Activated effector memory CD4-positive, alpha-beta T cell treated with Interleukin-2 at 50 U/mL for 16 hours (primary cell): ENCODE results near the gene SH3TC2.

ENCODE experiments used
- DNase-seq: peaks from one replicate; pipeline ENCODE4 v3.0.0-alpha.2; 2020

SH3TC2 gene

DNA sequence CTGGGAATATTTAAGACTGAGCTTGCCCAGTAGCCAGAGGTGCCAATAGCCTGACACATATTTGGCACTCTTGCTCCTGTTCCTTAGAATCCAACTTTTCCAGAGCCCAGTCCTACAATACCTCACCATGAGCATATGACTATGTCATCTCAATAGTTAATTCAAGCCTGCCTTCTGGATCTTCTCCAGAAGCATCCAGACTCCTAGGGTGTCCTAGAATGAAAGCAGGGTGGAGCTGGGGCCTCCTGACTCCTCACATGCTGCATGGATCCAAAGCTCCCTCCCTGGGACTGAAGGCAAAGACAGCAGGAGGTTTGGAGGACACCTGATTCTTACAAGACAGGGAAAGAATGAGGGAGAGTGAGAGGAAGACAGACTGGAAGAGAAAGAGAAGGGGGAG is 37.9 kb downstream of the SH3TC2 start:
- no peak for DNase-seq

DNA sequence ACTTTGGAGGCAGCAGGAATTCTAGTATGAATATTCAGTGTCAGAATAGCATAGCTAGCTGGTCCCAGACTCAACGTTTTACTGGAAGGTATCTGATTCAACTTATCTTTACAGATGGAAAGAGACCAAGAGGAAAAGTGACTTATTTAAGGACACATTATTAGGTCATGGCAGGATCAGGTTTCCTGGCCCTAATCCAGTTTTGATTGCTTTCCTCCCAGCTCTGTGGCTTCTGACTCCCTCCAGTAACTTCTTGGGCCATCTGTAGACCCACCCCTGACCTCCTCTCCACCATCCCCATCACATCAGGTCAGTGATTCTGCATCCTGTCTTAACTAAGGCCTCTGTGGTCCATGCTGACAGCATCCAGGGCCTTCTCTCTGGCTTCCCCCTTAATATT is 38.4 kb downstream of the SH3TC2 start:
- DNase-seq = no peak

DNA sequence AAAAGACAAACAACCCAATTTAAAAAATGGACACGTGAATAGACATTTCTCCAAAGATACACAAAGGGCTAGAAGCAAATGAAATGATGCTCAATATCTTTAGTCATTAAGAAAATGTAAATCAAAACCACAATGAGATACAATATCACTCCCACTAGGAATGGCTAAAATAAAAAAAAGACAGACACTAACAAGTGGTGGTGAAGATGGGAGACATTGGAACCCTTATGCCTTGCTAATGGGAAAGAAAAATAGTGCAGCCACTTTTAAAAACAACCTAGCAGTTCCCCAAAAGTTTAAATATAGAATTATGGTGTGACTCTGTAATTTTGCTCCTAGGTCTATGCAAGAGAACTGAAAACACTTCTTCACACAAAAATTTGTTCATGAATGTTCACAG is 40.7 kb downstream of the SH3TC2 start:
- DNase-seq = no peak

DNA sequence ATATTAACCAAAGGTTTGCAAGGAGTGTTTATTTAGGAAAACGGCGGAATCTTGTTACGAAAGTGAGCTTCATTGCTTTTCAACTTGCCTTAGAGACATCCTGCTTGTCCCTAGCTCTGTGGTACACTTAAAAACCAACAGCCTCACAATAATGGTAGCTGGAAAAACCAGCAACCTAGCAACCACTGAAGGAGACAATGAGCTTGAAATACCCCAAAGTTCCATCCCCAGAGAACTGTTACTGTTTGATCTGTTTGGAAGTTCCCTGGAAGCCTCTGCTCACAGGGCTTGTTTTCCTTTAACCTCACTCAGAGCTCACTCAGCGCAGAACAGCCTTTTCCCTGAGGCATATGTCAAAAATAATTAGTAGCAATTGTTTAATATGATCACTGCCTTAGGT is 43.2 kb downstream of the SH3TC2 start:
- no peak for DNase-seq

DNA sequence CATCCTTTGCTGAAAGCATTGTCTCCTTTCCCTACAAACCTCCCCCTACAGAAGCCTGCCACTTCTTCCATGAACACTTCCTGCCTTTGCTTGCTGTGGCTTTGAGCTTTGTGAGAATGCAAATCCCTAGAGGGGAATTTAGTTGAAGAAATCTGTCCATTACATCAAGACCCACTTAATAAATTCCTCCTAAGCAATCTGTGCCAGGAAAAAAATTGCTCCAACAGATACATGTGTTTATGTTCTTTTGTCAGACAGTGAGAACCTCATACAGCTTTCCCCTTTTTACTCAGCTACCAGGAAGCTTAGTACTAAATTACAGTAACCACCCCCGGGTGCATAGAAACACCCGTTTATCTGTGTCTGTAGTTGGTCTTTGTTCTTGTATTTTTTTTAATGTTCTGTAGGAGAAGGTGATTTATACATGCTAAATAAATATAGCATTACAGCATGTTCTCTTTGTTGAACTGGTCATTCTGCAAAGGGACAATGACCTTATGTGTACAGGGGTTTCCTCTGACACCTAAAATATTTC is 43.9 kb downstream of the SH3TC2 start:
- no peak for DNase-seq

DNA sequence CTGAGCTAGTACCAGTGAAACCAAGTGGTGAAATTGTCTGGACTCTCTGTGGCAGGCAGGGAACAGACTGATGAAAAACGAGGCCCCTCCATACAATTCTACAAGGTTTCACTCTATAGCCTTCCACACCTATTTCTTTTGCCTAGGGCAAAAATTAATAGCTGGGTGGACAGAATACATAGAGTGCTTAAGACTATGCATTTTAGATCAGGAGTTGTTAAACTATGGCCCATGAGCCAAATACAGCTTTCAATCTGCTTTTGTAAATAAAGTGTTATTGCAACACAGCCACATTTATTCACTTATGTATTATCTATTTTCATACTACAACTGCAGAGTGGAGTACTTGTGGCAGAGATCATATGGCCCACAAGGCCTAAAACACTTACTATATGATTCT is 45.2 kb downstream of the SH3TC2 start:
- no peak for DNase-seq

DNA sequence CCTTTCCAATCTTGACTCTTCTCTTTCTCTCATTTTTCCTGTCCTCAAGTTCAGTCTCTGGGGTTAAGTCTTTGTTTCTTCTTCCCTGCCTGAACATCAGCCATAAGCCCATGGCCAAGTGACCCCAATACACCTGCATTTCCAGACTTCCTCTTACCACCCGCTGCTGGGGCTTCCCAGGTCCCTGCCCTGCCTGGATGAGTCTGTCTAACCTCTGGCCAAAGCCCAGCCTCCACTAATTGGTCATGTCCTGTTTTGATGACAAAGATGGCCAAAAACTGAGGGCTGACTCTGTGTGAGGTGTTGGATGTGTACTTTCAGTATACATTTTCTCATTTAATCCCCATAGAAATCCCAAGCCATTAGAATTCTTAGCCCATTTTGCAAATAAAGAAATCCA is 47.3 kb downstream of the SH3TC2 start:
- no peak for DNase-seq

DNA sequence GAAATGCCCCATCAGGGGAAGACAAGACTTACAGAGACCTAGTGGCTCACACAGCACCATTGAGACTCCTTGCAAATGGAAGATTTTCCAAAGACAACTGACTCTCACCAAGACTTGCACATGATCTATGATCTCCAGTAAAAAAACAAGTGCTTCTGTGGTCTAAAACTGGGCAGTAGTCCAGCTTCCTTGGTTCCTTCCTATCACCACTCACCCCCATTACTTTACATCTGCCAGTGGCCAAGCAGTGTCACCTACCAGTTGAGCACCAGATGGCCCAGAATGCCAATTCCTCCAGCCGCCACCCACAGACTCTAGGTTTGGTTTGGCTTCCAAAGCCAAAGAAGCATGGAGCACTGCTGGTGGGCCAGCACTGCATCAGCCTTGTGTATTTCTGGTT is 47.7 kb downstream of the SH3TC2 start:
- no peak for DNase-seq

DNA sequence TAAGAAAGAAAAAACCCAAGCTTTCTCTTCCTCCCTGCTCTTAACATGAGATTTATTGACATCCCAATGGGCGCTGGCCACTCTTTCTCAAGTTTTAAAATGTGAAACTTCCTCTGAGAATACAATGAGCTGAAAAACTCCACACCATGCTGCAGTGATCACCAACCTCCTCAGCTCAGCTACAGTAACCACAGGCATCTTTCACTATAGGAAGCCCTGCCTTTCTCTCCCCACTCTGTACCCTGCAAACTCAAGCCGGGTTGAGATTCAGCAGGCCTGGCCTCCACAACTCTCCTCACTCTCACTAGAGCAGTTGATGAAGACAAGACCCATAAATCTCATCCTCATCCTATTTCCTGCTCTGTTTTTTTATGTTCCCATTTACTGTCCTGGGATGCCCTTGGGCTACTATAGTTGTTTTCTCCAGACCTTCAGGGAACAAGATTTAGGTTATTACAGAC is 48.3 kb downstream of the SH3TC2 start:
- DNase-seq = no peak

DNA sequence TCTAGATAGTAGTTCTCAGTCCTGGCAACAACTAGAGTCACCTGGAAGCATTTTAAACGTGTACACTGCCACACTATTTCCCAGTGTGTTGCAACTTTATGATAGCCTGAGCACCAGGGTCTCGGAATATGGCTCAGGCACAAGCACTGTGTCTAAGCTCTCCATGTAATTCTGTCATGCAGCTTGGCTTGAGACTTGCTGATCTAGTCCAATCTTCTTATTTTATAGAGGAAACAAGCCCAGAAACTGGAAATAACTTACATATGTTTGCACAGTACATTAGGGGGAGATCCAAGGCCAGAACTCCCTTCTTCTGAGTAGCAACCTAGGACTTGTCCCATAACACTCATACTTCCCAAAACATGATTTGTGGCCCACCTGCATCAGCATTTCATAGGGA is 49.1 kb downstream of the SH3TC2 start:
- no peak for DNase-seq

DNA sequence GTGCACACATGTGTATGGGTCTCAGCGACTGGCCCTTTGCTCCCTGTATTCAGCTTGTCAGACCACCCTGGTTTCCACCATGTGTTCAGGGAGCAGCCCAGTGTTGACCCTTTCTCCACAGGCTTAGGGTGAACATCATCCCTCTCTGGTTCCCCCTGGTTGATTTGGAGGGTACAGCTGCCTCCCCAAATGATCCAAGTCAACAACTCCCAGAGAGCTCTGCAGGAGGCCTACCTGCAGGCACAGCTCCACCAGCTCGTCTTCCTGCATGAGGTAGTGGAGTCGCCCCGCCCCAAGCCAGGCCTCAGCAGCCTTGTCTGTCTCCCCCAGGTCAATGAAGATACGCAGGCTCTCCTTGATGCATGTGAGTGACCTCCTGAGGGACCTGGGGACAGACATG is 50.5 kb downstream of the SH3TC2 start:
- no peak for DNase-seq

DNA sequence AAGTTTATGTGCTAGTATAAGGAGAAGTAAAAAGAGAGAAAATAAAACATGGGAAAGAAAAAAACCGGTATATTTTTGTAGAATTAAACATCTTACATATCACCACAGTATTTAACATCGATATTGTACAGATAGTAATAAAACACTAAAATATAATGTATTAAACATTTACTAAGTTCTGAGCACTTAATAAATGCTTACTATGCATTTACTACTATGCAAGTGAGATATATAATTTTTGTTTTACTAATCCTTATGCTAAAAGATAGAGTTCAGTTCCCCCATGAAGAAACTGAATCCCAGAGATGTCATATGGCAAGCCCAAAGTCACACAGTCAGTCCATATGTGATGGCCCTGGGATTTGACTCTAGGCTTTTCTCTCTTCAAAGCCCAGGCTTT is 51.1 kb downstream of the SH3TC2 start:
- no peak for DNase-seq

DNA sequence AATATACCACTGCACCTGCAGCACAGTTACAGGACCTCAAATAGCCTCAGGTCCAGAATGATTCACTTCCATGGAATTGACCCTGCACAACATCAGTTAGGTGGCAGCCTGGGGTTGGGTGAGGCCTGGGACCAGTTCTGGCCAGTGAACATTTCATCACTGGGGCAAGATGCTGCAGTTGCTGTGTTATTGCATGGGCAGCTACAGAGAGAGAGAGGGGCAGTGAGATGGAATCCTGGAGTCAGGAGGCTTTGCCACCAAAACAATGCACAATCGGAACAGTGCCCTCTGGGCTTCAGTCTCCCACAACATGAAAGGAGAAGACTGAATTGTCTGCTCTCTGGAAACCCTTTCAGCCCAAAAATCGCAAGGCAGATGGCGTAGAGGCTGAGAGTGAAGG is 51.8 kb downstream of the SH3TC2 start:
- no peak for DNase-seq

DNA sequence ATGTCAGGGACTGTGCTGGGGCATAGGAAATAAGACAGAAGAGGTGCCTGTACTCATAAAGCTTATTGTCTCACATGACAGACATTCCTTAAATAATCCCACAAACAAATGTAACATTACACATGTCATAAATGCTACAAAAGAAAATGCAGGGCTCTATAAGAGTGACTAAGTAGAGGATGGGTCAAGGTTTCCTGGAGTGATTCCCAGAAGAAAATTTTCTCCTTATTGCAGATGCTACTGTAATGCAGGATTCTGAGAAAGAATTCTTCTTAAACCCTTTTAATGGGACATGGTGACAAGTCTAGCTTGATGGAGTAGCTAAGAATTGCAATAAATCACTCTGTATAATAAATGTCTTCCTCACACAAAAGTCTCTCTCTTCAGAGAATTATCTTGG is 55.7 kb downstream of the SH3TC2 start:
- no peak for DNase-seq

DNA sequence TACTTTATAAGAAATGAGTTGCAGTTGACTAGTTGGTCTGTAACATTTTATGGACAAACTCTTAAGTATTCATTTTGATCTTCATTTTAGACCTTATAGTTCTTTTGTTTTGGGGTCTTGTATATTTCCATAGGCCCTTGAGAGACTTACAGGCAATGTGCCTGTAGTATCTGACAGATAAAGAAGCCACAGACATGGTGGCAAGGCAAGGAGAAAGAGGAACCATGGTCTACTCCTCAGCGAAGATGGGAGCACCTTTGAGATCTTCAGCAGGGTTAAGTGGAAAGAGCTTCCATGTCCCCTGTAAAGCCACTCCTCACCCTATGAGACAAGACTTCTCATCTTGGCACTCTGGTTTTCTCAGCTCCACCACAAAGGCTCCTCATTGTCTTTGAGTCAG is 56.4 kb downstream of the SH3TC2 start:
- DNase-seq = no peak

DNA sequence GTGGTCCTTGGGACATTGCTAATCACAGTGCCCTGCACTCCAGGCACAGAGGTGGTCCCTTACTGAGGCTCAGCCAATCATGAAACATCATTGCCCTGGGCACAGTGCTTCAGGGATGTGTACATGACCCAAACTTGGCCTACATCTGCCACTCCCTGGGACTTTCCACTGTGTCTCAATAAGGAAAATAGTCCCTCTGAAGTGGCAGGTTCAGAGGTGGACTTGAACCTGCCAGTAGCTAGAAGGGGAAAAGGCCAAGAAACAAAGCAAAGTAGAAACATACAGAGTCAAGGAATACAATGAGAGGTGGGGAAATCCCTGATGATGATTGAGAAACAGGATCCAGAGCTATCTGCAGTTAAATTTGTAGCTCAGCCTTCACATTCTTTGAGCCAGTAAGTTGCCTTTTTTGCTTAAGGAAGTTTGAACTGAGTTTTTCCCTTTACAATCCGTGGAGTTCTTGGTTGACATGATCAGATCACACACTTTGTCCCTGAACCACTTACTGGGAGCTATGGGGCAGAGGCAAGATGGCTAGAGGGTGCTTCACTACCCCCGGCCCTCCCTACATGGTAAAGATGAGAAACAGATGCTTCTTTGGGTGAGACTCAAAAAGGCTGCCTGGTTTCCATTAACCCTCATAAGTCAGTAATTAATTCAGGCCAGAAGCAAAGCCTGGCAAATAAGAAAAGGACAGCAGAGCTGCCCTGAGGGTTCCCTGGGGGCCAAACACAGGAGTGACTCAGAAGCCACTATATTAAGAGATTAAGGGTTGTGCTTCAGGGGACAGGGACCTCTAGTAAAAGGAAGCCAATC is 57.6 kb downstream of the SH3TC2 start:
- DNase-seq = no peak

DNA sequence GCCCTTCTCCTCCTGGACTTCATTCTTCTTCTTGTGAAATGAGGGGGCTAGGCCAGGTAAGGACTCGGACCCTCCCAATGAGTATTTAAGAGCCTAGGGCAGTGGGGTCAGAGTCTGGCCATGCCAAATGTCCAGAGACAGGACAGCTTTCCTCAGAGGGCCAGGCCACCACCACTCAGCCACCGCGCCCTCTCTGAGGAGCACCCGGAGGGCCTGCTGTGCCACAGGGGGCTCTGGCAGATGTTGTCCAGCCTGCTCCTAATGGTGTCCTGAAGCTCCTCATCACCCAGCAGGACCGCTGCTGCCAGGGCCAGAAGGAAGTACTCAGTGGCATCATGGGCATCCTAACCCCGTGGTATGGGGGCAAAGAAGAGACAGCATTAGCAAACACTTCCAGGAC is 58.3 kb downstream of the SH3TC2 start:
- DNase-seq = no peak

DNA sequence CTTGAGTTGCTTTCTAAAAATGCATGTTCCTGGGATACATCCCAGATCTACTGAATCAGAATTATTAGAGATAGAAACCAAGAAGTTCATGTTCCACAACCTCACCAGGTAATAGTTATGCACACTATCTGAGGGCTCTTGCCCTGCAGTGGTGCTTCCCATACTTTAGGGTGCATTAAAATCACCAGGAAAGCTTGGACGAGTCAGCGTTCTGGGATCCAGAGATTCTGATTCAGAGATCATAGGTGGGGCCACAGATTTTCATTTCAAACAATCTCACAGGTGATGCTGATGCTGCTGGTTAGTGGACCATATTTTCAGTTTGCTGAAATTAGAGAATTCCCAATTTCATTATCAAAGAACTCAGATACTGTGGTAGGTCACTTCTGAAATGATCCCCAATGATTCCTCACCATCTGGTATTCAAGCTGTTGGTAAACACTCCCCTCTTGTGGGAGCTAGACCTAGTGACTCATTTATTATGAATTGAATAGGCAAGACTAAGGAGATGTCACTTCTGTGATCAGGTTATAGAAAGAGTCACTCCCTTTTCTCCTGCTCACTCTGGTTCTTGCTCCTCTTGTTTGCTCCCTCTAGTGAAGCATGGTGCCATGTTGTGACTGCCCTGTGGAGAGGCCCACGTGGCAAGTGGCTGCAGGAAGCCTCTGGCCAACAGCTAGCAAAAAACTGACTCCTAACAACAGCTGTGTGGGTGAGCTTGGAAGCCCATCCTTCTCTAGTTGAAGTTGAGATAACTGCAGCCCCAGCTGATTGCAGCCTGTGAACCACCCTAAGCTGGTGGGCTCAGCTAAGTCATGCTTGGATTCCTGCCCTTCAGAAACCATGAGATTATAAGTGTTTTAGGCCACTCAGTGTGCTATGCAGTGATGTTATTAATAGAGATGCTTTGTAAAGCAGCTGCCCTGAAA is 59.8 kb downstream of the SH3TC2 start:
- DNase-seq = no peak

DNA sequence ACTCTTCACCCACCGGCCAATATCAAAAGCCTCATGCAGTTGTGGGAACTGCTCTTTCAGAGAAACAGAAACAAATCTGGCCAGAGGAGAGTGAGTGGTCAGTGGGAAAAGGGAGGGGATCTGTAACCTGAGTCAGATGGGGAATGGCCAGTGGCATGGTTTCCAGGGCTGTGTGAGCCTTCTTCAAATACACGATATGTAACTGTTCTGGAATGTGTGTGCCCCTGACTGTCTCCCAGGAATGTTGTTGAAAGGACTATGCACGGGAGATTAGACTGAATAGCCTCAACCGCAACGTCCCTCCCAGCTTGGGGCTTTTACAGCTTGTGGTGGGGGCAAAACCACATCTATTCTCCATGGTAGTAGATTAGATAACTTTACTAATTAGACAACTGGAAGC is 60.8 kb downstream of the SH3TC2 start:
- no peak for DNase-seq

DNA sequence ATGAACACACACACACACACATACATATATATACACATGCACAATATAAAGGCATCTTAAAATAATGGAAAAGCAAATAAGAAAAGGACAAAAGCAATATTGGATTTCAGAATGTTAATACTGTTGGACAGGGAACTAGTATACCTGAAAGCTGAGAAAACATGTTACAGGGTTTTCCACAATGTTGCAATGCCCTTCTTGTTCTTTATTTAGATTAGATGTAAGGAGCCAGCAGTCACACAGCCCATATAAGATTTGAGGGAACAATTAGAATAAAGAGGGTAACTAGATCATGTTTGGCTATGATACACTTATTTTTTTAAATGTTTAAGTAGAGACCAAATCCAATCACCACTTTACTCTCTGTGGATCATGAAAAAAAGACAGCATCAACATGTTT is 61.7 kb downstream of the SH3TC2 start:
- no peak for DNase-seq

DNA sequence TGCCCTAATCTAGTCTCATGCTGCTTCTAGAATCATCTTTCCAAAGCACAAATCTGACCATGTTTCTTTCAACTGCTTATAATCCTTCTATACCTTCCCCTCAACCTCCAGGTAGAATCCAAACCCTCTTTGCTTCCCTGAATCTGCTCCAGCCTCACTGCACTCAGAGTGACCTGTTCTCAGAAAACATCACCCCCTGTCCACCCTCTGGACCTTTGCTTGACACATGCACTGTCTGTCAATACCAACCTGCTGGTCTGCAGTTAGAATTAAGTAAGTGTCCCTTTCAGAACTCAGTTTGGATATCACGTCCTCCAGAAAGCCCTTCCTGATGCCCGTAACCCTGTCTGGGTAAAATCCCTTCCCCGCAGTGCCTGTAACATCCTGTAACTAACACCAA is 63.1 kb downstream of the SH3TC2 start:
- no peak for DNase-seq

DNA sequence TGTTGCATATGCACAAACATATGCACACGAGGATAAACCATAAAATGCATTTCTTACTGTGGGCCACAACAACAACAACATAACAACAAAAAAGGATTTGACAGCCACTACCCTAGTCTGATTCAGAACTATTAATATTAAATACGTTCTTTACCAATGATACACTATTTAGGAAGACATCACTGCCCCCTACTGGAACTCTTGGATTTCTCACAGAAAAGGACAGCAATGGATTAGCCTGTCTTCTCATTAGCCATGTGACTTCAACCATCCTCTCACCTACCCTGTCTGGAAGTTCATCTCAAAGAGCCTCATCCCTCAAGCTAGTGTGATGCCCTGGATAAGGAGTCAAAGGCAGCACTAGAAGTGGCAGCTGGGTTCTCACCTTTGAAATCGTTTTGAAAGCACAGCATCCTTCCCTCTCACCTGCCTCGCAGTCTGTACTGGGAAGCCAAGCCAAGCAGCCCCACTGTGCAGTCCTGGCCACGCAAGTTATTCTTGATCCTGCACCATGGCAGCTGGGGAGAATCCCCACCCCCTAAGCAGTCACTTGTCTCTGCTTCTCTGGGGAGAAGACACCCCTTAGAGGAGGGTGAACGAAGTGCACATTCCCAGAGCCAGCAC is 64.6 kb downstream of the SH3TC2 start:
- no peak for DNase-seq

DNA sequence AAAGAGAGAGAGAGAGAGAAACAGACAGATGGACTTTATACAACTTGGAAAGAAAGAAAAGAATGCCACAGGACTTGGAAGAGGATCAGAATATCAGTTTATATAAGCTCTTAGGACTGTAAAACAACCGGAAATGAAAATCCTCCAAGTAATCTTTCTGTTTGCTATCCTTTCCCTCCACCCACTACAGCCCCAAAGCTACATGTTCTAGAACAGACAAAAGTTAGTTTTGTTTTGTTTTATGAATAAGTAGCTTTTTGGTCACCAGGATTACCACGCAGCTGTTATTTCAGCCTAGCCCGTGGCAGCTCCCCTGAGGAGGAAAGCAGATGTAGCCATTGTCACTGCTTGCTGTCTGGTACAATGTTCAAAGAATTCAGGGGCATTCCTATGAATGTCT is 66.6 kb downstream of the SH3TC2 start:
- DNase-seq = no peak
